HG02588 (cell line): Measurements from ENCODE around the gene PAPPA.

Experiments
- ATAC-seq: cut with Tn5 transposase; IDR thresholded peaks from one replicate; pipeline ENCODE4 v1.9.1; 2021; ENCODE audit warnings: mild to moderate bottlenecking, moderate library complexity; ENCODE audit not compliant: unreplicated experiment

The PAPPA gene

GRCh38 chr9:116274293-116274692, 120.7 kb downstream of the PAPPA start:
- no peak for ATAC-seq

DNA sequence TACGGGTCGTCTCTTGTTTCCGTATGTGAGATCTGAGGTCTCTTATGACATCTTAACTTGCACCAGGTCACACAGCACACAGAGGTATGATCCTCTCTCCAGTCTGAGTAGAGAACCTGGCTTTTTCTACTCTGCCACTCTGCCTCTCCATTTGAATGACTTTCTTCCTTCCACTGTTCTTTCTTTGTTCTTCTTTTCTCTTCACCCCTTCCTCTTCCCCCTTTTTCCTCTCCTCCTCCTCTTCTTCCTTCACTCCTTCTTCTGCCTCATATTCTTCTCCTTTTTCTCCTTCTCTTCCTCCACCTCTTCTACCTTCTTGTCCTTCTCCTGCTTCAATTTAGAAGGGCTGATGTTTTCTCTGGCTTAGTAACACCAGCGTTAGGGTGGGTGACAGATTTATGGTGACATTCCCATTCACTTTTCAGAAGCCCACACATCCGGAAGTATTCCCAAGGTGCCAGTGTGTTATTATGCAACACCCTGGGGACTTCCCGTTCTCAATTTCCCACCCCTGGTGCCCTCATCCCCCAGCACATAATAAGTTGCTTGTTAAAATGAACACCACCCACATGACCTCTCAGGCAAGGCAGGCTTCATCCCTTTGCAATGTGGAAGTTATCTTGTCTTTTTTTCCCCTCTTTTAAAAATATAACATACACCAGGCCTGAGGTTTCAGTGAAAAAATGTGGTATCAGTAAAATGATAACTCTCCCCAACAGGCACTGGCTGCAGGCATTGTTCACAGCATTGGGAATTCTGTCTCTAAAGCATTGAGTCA, 122.0 kb downstream of the PAPPA start:
- no peak for ATAC-seq

DNA sequence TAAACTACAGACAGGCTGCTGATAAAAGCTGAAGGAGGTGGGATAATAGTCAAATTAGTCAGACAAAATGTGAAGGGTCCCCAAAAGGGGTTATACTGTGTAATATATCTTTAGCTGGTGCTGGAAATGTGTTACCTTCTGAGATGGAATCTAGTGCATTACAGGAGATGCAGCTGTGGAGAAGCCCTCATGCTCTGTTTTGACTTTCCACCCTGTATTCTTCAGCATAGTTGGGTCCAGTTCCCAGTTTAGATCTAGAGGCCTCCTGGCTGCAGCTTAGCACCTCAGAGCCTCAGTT, 122.6 kb downstream of the PAPPA start:
- ATAC-seq = no peak

- no peak for ATAC-seq
Observed at GRCh38 chr9:116276651-116277121, 123.1 kb downstream of the PAPPA start.

- no peak for ATAC-seq
Observed at GRCh38 chr9:116278326-116278725, 124.7 kb downstream of the PAPPA start.

DNA sequence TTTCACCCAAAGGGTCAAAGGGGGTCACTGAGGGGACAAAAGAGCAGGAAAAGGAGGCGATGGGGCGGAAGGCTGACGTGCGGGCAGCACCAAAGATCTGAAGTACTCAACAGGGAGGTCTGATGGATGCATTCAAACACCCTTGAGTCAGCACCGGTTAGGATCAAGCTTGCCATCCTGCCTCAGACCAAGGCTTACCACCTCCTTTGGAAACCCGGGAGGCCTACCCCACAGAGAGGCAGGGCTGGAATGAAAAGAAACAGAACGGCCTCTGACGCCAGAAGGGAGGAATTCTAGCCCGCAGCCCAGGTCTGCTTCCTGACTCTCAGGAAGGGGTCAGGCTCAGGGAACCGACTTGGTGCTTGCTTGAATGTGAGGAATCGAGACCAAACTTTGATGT, 125.6 kb downstream of the PAPPA start:
- ATAC-seq = no peak

- no peak for ATAC-seq
Observed at GRCh38 chr9:116280529-116280928, 126.9 kb downstream of the PAPPA start.

- ATAC-seq = no peak
Observed at GRCh38 chr9:116282597-116282996, 129.0 kb downstream of the PAPPA start.

DNA sequence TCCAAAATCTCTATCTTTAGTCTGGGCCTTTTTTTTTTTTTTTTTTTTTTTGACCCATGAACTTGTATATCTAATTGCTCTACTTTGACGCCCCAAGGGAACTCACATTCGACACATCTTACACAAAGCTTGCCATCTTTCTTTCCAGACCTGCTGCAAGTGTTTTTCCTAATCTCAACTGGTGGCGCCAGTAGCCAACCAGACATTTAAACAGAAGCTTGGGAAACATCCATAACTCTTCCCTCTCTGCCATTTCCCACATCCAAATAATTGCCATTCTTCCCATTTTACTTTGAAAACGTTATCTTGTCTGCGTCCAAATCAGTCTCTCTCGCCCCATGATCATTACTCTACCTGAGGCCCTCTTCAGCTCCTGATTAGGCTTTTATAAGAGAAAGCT, 130.9 kb downstream of the PAPPA start:
- ATAC-seq = no peak

DNA sequence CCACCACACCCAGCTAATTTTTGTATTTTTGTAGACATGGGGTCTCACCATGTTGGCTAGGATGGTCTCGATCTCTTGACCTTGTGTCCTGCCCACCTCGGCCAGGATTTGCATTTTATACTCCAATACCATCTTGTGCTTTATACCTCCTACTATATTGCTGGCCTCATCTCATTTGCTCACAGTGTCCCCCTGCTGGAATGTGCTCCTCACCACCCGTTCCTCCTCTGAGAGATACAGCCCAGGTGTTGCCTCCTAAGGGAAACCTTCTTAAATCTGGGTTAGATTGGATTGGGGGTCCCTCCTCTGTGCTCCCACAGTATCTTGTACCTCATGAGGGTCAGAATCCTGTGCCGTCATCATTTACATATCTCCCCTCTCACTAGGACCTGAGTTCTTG, 131.7 kb downstream of the PAPPA start:
- ATAC-seq = no peak

DNA sequence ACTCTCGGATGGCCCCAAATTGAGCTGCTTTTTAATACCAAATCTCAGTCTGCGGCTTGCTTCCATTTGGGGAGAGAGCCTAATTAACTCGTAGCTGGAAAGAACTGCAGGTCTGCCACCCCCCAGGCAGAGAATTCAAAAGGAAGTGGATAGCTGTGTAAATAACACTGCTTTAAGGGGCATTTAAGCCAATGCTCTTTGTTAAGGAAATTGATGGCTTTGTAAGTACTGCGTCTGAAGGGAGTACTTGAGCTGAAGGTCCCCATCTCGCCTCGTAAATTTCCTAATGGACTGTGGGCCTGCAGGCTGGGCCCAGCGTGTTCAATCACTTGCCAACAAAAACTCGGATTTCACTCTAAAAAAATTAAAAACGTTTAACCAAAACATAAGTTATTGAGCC, 132.7 kb downstream of the PAPPA start:
- no peak for ATAC-seq

DNA sequence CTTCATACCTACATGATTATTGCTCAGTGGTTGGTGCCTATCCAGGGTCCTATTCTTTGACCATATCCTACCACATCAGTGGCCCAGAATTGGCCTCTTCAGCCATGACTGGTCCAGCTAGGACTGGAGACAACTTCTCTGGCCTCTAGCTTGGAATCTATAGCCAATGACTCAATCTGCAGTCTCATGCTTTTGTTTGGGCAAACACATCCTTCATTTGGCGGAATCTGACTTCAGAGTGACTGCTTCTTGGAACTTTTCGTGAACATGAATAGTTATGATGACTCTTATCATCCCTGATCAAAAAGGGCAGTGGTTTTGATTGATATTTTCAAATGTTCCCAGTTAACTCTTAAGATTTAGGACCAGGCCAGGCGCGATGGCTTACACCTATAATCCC, 134.1 kb downstream of the PAPPA start:
- no peak for ATAC-seq

- no peak for ATAC-seq
Observed at GRCh38 chr9:116288658-116289057, 135.1 kb downstream of the PAPPA start.

DNA sequence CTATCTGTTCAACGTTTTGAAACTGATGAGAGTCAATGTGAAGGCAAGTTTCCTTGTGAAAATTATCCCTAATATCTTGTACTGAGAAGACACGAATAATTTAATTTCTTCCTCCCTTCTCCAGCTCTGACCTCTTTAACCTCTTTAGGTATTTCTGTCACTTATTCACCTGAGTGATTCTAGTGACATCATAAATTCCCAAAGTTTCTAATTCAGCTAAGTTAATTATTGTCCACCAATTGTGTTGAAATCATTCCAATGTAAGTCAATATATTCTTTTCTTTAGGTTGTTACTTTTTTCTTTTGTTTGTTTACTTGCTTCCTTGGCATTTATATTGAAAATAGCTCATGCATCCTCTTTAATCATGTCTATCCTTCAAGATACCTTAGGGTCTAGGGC, 143.8 kb downstream of the PAPPA start:
- ATAC-seq = no peak

GRCh38 chr9:116298249-116298648, 144.7 kb downstream of the PAPPA start:
- no peak for ATAC-seq

GRCh38 chr9:116298878-116299391, 145.3 kb downstream of the PAPPA start:
- ATAC-seq = no peak

DNA sequence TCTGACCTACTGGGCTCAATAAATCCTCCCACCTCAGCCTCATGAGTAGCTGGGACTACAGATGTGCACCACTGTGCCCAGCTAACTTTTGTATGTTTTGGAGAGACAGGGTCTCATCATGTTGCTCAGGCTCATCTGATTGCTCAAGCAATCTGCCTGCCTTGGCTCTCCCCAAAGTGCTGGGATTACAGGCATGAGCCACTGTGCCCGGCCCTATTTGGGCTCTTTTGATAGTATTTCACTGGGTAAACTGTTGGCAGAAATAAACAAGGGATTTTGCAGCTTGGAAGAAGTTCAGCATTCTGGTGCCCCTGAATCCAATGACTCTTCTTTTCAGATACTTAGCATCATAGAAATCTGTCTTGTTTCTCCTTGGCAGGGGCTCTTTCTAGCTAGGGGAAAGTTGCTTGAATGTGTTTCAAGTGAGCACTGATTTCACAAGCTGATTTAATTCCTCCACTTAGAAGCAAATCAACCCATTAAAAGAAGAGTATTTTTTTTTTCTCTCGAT, 146.8 kb downstream of the PAPPA start:
- ATAC-seq = no peak

DNA sequence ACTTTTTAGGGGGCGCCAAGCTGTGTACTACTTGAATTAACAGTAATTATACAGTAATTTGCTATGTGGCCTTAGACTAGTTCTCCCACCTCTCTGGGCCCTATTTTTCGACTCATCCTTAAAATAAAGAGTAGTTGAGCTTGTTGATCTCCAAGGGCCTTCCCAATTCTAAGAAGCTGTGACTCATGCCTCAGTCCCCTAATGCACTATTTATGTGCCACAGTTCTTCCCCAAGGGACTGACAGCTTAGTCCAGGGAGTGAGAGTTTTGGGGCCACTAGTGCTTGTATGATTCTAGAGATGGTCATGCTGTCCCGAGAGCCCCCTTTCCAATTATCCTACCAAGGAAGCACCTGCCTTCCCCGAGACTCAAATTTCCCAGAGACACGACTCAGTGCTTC, 149.7 kb downstream of the PAPPA start:
- no peak for ATAC-seq

DNA sequence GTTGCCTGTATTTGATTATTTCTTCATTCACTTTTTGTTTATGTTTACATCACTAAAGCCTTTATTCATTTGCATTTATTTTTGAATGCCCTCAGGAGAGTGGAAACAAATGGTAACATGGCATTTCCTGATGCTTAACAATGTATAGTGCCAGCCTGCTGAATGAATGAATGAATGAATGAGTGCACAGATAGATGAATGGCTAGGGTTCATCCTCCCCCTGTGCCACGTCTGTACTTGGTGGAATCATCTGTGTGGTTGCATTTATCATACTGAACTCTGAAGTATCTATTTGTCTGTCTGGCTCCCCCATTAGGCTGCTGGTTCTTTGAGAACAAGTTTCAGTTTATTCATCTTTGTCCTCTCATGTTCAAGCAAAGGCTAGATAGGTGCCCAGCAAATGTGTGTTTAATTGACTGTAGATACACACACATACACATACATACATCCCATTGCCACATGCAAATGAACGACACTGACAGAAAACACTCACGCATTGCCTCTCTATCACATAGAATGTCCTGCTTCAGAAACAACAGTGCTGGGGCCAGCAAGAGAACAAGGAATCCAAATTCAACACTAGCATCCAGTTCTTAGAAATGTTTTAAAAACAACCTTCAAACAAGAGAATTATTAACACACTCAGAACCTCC, 150.4 kb downstream of the PAPPA start:
- no peak for ATAC-seq

- ATAC-seq = no peak
Observed at GRCh38 chr9:116304761-116305160, 151.2 kb downstream of the PAPPA start.

DNA sequence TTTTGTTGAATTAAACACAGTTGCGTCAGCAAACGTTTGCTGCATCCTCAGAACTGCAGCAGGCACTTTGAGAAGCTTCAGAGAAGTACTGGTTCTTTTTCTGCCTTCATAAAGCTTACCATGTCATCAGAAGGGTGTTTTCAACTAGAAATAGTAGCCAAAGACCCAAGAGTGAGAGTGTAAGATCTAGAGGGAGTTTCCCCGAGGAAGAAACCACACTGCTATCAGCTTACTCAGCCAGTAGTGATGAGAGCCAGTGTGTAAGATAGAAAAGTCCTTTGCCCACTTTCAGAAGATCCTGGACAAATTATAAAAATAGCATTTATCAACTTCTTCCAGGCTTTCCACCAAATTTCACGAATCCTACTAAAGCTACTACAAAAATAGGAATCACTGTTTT, 154.5 kb downstream of the PAPPA start:
- no peak for ATAC-seq

- ATAC-seq = no peak
Observed at GRCh38 chr9:116309900-116310611, 156.5 kb downstream of the PAPPA start.
